ENCODE measurements around the gene CDC16.
"Not testable (repeated sequence)": the region's sequence is repeated elsewhere in the genome, so short reads cannot be mapped to it uniquely, and the experiment has no call there.

The CDC16 gene

GRCh38 chr13:114234645-114235421 lies at the start of gene CDC16:
TSS of gene CDC16 (plus strand) at chr13:114234897. CDS start at chr13:114235085, 188 bp downstream.
- DNase-seq: peak; percentile 85

- DNase-seq: no peak
These were observed 49.3 kb upstream of the CDC16 start for GRCh38 chr13:114185182-114185971.

- DNase-seq: no peak
These were observed 39.8 kb upstream of the CDC16 start for GRCh38 chr13:114194853-114195252.

GRCh38 chr13:114196629-114197028 lies 38.1 kb upstream of the CDC16 start:
- DNase-seq: no peak

GRCh38 chr13:114198556-114198955 lies 36.1 kb upstream of the CDC16 start:
- no peak for DNase-seq

GRCh38 chr13:114199526-114199925 lies 35.2 kb upstream of the CDC16 start:
- DNase-seq: not testable (repeated sequence)

GRCh38 chr13:114199954-114200353 lies 34.7 kb upstream of the CDC16 start:
- DNase-seq: no peak

- no peak for DNase-seq
These were observed 34.2 kb upstream of the CDC16 start for GRCh38 chr13:114200399-114200911.

GRCh38 chr13:114202581-114202980 lies 32.1 kb upstream of the CDC16 start:
- DNase-seq: no peak

- DNase-seq: no peak
These were observed 31.2 kb upstream of the CDC16 start for GRCh38 chr13:114203536-114203935.

- DNase-seq: no peak
These were observed 29.8 kb upstream of the CDC16 start for GRCh38 chr13:114204894-114205293.

- DNase-seq: no peak
These were observed 26.6 kb upstream of the CDC16 start for GRCh38 chr13:114208134-114208533.

- no peak for DNase-seq
These were observed 23.1 kb upstream of the CDC16 start for GRCh38 chr13:114211446-114212157.

GRCh38 chr13:114212158-114212495 lies 22.6 kb upstream of the CDC16 start:
- no peak for DNase-seq

- no peak for DNase-seq
These were observed 20.7 kb upstream of the CDC16 start for GRCh38 chr13:114213980-114214379.

- no peak for DNase-seq
These were observed 15.3 kb upstream of the CDC16 start for GRCh38 chr13:114219392-114219791.

- no peak for DNase-seq
These were observed 12.2 kb upstream of the CDC16 start for GRCh38 chr13:114222461-114222968.

- no peak for DNase-seq
These were observed 10.5 kb upstream of the CDC16 start for GRCh38 chr13:114224201-114224600.

GRCh38 chr13:114225610-114226009 lies 9.1 kb upstream of the CDC16 start:
- DNase-seq: no peak

GRCh38 chr13:114226088-114226487 lies 8.6 kb upstream of the CDC16 start:
- DNase-seq: no peak

- peak; percentile 75 for DNase-seq
These were observed 7.9 kb upstream of the CDC16 start for GRCh38 chr13:114226699-114227323.

- no peak for DNase-seq
These were observed 7.2 kb upstream of the CDC16 start for GRCh38 chr13:114227528-114227927.

GRCh38 chr13:114228176-114228575 lies 6.5 kb upstream of the CDC16 start:
- no peak for DNase-seq

Measured in NCI-H2227 treated with DMSO at 0.1 percent for 48 hours (cell line).